Hematopoietic multipotent progenitor cell treated with erythropoietin and hydrocortisone succinate and interleukin-3 and kit ligand, for 4 days (in vitro differentiated cells): ENCODE data around the gene DNM3.

Experiments used
- DNase-seq: peaks from one replicate; pipeline ENCODE4 v3.0.0-alpha.2; 2015

The DNM3 gene

DNA sequence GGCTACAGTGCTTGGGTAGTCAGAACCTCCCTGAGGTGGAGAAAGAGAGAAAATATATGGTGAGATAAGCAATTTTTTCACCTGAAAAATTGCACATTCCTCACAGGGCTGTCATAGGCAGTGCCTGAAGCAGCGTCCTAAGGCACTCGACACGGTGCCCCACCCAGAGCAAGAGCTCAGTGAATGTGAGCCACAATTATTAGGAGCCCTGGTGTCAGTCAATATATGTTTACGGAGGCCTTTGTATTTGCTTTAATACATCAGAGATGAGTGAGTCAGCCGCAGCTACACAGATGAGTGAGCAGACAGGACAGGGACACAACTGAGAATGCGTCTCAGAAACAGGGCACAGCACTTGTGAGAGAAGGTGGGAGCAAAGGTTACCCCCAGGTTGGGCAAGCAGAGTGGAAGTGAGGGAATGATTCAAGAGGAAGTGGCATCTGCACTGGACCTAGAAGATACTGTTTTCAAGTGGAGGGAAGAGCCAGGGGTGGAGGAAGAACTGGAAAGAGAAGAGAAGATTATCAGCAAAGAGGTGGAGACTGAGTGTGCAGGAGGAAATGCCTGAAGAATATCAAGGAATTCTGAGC lies 607.8 kb downstream of the DNM3 start:
- DNase-seq: peak; percentile 25

DNA sequence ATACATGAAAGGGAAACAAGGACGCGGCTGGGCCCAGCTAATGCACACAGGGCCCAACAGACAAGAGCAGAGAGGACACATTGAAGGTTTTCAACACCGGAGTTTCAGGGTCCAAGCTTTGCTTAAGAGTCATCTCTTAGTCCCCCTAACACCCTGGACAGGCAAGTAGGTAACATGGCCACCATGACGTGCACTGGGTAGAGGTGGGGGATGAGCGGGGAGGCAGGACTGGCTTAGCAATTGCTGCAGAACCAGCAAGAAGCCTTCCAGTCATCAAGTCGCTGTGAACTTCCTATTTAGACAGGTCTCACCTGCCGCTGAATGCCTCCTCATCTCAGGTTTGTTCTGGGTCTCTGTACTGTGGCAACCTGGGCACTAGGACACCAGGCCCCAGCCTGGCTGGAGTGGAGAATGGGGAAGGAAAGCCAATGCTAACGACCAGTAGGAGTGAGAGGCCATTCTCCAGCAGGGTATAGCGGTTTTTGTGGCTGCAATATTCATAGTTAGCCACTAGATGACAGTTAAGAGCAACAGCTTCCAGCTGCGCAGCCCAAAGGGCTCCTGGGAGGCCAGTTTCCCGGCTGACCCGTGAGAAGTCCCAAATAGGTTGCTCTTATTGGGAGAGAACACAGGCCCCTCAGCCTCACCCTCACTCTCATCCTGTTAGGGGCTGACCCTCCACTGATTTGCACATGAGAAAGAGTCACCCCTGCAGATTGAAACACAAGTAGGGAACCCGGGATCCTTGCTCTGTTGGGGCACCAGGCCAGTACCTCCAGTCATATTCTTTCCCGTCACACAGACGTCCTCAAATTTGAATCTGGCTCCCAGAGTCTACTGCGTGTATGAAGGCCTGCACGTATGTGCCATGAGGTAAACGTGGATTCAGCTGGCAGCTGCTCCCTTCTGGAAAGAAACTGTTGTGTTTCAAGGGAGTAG lies 608.6 kb downstream of the DNM3 start:
- peak; percentile 91 for DNase-seq

DNA sequence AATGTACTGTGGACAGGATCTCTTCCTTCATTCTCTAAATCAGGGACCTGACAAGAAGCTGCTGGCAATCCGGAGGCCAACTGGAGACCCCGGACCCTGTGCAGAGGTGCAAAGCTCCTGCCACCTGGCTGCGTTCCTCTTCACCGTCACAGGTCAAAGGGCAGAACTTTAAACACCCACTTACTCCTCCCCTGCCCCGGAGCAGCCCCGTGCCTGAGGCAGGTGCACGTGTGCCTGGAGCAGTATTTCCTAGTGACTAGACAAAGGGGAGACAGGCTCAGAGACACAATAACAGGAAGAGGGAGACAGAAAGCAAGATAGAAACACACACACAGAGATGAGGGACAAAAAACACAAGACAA lies 609.2 kb downstream of the DNM3 start:
- DNase-seq: no peak

DNA sequence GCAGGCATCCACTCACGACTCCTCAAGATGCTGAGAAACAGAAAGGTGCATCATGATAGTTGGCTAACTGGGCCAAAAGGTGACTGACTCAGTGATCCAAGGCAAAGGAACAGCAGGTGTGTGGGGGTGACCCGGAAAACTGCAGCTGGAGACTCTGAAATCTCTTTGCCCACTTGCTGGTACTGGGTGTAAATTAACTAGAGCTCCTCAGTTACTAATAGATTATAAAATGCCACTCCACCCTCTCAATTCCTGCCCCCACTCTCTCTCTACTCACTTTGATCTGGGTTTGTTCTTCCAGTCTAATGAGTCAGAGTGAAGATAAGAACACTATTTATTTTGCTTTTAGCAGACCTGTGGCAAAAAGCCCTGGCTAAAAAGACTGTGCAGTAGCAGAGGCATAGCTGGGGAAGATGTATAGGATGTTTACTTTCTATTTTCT lies 609.7 kb downstream of the DNM3 start:
- peak; percentile 86 for DNase-seq

DNA sequence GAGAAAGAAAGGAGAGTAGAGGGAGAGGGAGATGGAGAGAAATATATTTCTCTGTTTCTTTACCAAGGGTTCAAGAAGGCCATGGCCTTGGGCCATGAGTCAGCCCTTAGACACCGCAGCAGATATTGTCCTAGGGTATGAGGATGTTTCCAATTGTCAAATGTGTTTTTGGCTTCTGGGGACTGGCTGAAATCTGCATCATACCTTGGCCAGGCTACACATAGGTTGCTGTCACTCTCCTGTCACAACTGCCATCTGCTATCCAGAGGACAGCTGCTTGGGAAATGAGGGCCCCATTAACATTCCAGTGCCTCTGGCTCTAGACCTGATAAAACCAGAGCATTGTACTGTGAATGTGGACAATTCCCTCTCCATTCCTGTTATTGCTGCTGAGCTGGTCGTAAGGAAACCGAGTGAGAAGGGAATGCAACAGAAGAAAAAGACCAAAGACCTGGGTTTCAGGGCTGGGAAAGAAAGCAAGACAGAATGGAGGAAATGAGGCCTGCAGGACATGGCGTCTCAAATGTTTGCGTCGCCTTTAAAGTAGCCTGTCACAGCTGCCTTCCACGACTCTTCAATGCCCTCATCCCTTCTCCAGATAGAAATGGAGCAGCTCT lies 611.3 kb downstream of the DNM3 start:
- DNase-seq: no peak

DNA sequence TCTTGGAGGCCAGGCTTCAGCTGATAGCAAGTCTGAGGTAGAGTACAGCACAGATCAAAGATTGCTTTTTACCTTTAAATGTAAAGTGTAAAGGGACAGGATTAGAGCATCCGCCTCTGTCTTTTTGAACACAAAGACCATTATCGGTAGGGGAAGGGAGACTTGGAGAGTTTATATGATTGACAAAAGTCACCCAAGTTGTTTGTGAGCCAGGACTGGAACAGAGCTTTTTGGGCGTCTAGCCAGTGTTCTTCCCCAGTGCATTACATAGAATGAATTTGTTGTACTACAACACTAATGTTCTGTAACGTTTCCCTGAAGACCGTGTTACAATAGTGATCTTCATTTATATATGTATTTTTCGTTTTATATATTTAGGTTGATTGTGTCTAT lies 611.9 kb downstream of the DNM3 start:
- DNase-seq: no peak

DNA sequence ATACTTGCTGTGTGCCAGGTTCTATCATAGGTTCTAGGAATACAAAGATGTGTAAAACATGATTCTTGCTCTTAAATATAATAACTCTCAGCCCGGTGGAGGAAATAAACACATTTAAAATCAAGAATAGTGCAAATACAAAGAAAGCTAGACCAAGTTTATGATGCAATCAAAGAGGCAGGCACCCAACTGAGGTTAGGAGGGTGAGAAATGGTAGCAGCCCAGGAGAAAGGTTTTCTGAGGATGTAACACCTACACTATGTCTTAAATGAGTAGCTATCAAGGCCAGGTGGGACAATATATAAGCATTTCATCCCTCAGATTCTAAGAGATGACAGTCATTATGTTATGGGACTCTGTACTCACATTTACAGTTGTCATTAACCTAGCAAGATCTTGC lies 612.3 kb downstream of the DNM3 start:
- no peak for DNase-seq

DNA sequence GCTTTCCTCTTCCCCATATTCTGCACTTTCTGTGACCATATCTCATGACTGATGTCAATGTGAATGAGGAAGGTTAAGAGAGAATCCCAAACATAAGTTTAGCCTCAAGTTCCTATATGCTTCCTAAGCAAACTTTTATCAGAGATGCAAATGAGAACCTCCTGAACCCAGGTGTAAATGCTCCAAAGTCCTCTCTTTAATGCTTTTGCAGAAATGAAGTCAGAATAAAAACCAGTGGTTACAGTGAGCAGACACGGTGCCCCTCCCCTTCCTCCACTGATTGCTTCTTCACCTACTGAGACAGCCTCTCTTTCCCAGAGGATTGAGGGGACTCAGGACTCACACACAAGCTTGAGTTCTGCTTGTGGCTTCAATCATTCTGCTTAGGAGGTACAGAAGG lies 614.2 kb downstream of the DNM3 start:
- no peak for DNase-seq

DNA sequence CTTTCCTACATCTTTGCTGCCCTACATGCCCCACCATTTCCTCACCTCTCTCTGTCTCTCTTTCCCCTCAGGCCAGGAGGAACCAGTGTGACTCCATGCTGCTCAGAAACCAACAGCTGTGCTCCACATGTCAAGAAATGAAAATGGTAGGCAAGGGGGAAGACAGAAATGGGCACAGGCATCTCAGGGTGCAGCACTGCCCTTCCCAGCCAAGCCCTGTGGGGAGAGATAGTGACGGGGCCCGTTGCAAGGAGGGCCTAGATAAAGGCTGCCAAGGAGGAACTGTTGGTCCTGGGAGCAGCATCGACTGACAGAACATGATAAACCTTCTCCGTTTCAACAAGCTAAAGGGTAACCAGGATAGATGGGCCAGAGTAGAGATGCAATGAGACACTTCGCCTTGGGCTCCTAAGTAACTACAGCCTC lies 615.1 kb downstream of the DNM3 start:
- peak; percentile 97 for DNase-seq

DNA sequence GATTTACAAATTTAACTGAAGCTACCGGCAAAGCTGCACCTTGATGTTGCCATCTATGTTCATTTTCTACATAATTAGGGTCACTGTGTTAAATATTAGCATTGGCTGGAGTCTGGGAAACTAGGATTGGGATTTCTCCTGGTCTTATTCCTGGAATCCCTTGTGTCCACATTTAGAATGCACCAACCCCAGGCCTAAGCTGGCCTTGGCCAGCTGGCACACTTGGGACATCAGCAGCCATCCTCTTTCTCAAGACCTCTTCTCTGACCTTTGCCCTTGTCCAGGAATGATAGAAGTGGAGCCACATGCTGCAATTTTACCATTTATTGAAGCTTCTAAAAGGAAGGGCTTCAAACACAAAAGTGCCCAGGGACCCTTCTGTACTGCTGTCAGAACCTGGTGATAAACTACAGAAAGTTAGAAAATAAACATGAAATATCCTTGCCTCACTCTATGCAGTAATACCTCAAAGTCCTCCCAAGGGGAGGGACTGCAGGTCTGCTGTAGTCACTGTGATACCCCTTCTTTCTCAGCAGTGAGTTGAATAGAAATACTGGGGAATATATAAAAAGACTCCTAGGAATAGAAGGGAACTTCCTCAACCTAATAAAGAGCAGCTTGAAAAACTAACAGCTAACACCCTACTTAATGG lies 616.3 kb downstream of the DNM3 start:
- DNase-seq: no peak

DNA sequence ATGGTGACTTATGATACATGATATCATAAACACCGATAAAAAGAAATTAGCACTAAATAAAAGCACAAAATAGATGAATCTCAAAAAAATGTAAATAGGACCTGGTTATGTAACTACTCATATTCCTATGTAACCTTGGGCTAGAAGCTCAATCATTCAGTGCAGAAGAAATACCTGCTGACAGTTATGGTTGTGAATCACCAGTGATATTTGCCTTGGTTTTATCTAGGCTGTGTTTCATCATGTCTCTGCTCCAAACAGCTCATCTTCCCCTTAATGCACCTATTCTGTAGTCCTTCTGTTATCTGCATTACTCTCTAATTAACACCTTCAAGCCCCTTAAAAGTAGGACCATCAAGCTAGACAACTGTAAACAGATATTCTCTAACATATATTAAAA lies 618.9 kb downstream of the DNM3 start:
- no peak for DNase-seq

DNA sequence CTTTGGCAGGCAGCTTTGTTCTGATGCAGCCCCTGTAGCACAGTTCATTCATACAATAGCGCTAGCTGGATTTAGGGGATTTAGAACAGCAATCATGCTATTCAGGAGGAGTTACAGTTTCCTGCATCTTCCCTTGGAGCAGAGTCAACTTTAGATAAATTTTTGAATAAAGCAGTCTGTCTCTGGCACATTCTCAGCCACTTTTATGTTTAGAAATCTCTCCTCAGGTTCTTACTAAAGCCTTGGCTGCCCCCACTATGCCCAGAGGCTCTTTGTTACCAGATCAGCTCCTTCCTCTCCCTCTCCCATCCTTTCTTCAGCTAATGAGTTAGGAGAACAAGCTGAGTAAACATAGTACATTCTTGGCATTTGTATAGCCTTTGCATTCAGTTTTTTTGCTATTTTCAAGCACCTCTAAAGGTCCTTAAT lies 619.6 kb downstream of the DNM3 start:
- DNase-seq: no peak
